ENCODE results near the gene MACROD2.

The MACROD2 gene

GRCh38 chr20:15578113-15578512 lies 1582.8 kb downstream of the MACROD2 start:
- DNase-seq: no peak

- DNase-seq: no peak
Measured at GRCh38 chr20:15579688-15580087, 1584.4 kb downstream of the MACROD2 start.

GRCh38 chr20:15582146-15582760 lies 1586.9 kb downstream of the MACROD2 start:
- DNase-seq: no peak

- no peak for DNase-seq
Measured at GRCh38 chr20:15584507-15584906, 1589.2 kb downstream of the MACROD2 start.

- no peak for DNase-seq
Measured at GRCh38 chr20:15593081-15593480, 1597.8 kb downstream of the MACROD2 start.

- no peak for DNase-seq
Measured at GRCh38 chr20:15594158-15594695, 1598.9 kb downstream of the MACROD2 start.

GRCh38 chr20:15596220-15596890 lies 1601.0 kb downstream of the MACROD2 start:
- no peak for DNase-seq

- no peak for DNase-seq
Measured at GRCh38 chr20:15597306-15597705, 1602.0 kb downstream of the MACROD2 start.

GRCh38 chr20:15599961-15600360 lies 1604.6 kb downstream of the MACROD2 start:
- no peak for DNase-seq

- DNase-seq: no peak
Measured at GRCh38 chr20:15600565-15600964, 1605.2 kb downstream of the MACROD2 start.

- DNase-seq: no peak
Measured at GRCh38 chr20:15603506-15603905, 1608.2 kb downstream of the MACROD2 start.

GRCh38 chr20:15603978-15604805 lies 1608.9 kb downstream of the MACROD2 start:
- DNase-seq: no peak

- no peak for DNase-seq
Measured at GRCh38 chr20:15609921-15610320, 1614.6 kb downstream of the MACROD2 start.

- DNase-seq: no peak
Measured at GRCh38 chr20:15610787-15611186, 1615.5 kb downstream of the MACROD2 start.

GRCh38 chr20:15611541-15611940 lies 1616.2 kb downstream of the MACROD2 start:
- DNase-seq: no peak

- no peak for DNase-seq
Measured at GRCh38 chr20:15612198-15612597, 1616.9 kb downstream of the MACROD2 start.

- DNase-seq: no peak
Measured at GRCh38 chr20:15612769-15613168, 1617.5 kb downstream of the MACROD2 start.

GRCh38 chr20:15613530-15613929 lies 1618.2 kb downstream of the MACROD2 start:
- no peak for DNase-seq

GRCh38 chr20:15616626-15617025 lies 1621.3 kb downstream of the MACROD2 start:
- no peak for DNase-seq

- no peak for DNase-seq
Measured at GRCh38 chr20:15618110-15618509, 1622.8 kb downstream of the MACROD2 start.

- DNase-seq: no peak
Measured at GRCh38 chr20:15618912-15619311, 1623.6 kb downstream of the MACROD2 start.

- no peak for DNase-seq
Measured at GRCh38 chr20:15619341-15619740, 1624.0 kb downstream of the MACROD2 start.

GRCh38 chr20:15619816-15620215 lies 1624.5 kb downstream of the MACROD2 start:
- DNase-seq: no peak

GRCh38 chr20:15622368-15622767 lies 1627.1 kb downstream of the MACROD2 start:
- no peak for DNase-seq
